Panc1 (cell line): ENCODE results near the gene BAIAP2.
A peak's percentile ranks its signal among the peaks of the same experiment; 100 is the strongest.

Experiments
- POLR2AphosphoS5 ChIP-seq: IDR thresholded peaks from 2 replicates; pipeline ENCODE4 v1.6.1; 2012; ENCODE audit warnings: mild to moderate bottlenecking, low read depth, low read length, moderate library complexity
- TF ChIP-seq, protein P1 (sequence below): fragments of 450-650 bp; IDR thresholded peaks from 2 replicates; pipeline ENCODE4 v1.5.1; 2017; ENCODE audit warnings: mild to moderate bottlenecking
- TF ChIP-seq, protein P2 (sequence below), 2 experiments: IDR thresholded peaks; 2 replicates each; pipeline ENCODE4 v1.6.1; 2011 to 2012; ENCODE audit warnings: low read depth in 2 of 2, control low read depth in 1 of 2, low read length in 1 of 2, mild to moderate bottlenecking in 1 of 2, moderate library complexity in 1 of 2; ENCODE audit not compliant: insufficient read depth in 1 of 2

DNA sequence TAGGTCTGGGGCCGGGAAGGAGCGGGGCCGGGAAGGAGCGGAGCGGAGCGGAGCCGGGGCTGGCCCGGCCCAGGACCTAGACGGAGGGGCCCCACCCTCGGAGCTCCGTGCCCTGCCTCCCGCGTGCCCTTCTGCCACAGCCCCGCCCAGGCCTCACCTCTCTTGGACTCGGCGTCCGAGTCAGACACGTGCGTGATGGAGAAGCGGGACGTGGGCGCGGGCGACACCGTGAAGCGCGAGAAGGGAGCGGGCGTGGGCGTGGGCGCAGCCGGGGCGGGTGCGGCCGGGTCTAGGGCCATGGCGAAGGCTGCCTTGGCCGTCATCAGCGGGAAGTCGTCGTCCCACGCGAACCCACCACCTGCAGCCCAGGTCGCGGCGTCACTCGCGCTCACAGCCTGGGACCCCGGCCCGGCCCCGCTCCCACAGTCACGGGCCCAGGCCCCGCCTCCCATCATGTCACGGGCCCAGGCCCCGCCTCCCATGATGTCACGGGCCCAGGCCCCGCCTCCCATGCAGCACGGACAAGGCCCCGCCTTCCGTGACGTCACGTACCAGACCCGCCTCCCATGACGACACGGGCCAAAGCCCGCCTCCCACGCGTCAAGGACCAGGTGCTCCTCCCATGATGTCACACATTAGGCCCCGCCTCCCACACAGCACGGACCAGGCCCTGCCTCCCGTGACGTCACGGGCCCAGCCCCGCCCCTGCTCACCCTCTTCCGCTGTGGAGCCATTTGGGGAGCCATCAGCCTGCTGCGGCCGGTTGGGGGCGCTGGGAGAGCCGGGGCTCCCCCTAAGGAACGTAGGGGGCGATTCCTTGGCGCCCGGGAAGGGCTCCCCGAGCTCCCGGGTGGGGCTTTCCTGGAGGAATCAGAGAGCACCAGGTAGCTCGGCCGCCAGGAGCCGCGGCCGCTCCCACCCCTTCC, 84.5 kb downstream of the BAIAP2 start:
- TF ChIP-seq, protein P1, sequence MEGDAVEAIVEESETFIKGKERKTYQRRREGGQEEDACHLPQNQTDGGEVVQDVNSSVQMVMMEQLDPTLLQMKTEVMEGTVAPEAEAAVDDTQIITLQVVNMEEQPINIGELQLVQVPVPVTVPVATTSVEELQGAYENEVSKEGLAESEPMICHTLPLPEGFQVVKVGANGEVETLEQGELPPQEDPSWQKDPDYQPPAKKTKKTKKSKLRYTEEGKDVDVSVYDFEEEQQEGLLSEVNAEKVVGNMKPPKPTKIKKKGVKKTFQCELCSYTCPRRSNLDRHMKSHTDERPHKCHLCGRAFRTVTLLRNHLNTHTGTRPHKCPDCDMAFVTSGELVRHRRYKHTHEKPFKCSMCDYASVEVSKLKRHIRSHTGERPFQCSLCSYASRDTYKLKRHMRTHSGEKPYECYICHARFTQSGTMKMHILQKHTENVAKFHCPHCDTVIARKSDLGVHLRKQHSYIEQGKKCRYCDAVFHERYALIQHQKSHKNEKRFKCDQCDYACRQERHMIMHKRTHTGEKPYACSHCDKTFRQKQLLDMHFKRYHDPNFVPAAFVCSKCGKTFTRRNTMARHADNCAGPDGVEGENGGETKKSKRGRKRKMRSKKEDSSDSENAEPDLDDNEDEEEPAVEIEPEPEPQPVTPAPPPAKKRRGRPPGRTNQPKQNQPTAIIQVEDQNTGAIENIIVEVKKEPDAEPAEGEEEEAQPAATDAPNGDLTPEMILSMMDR, result no peak; the same call in 1 of the 2 replicates
- TF ChIP-seq POLR2AphosphoS5, result no peak; the same call in none of the 2 replicates
- TF ChIP-seq, protein P2, sequence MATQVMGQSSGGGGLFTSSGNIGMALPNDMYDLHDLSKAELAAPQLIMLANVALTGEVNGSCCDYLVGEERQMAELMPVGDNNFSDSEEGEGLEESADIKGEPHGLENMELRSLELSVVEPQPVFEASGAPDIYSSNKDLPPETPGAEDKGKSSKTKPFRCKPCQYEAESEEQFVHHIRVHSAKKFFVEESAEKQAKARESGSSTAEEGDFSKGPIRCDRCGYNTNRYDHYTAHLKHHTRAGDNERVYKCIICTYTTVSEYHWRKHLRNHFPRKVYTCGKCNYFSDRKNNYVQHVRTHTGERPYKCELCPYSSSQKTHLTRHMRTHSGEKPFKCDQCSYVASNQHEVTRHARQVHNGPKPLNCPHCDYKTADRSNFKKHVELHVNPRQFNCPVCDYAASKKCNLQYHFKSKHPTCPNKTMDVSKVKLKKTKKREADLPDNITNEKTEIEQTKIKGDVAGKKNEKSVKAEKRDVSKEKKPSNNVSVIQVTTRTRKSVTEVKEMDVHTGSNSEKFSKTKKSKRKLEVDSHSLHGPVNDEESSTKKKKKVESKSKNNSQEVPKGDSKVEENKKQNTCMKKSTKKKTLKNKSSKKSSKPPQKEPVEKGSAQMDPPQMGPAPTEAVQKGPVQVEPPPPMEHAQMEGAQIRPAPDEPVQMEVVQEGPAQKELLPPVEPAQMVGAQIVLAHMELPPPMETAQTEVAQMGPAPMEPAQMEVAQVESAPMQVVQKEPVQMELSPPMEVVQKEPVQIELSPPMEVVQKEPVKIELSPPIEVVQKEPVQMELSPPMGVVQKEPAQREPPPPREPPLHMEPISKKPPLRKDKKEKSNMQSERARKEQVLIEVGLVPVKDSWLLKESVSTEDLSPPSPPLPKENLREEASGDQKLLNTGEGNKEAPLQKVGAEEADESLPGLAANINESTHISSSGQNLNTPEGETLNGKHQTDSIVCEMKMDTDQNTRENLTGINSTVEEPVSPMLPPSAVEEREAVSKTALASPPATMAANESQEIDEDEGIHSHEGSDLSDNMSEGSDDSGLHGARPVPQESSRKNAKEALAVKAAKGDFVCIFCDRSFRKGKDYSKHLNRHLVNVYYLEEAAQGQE (IDR thresholded peaks at IDR 0.05; ENCODE audit: insufficient read depth in 1 of 2, low read depth in 2 of 2, low read length in 1 of 2), result 0 out of 4 replicates have a peak, but pooled peaks of 1 of the 2 experiments have one; percentile 26
